ENCODE data around the gene OSCAR. TPM values are rescaled to one million over a fixed set of nuclear protein-coding genes. Genes with fewer than 3 reads are reported as not detected.

Gene OSCAR
- total RNA-seq, 1 donor from 2014 or later = not detected

- TF ChIP-seq, protein P1, sequence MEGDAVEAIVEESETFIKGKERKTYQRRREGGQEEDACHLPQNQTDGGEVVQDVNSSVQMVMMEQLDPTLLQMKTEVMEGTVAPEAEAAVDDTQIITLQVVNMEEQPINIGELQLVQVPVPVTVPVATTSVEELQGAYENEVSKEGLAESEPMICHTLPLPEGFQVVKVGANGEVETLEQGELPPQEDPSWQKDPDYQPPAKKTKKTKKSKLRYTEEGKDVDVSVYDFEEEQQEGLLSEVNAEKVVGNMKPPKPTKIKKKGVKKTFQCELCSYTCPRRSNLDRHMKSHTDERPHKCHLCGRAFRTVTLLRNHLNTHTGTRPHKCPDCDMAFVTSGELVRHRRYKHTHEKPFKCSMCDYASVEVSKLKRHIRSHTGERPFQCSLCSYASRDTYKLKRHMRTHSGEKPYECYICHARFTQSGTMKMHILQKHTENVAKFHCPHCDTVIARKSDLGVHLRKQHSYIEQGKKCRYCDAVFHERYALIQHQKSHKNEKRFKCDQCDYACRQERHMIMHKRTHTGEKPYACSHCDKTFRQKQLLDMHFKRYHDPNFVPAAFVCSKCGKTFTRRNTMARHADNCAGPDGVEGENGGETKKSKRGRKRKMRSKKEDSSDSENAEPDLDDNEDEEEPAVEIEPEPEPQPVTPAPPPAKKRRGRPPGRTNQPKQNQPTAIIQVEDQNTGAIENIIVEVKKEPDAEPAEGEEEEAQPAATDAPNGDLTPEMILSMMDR (IDR thresholded peaks at IDR 0.05; ENCODE audit: partially characterized antibody, unreplicated experiment) = no peak
- Mint-ChIP-seq H3K4me3 (ENCODE audit: unreplicated experiment) (no peak overlapping the region), H3K4me1 (ENCODE audit: low read depth, unreplicated experiment) (no peaks in the 10 kb centered on the region)
Observed at GRCh38 chr19:54047616-54048015, 53.0 kb downstream of the OSCAR start.

DNA sequence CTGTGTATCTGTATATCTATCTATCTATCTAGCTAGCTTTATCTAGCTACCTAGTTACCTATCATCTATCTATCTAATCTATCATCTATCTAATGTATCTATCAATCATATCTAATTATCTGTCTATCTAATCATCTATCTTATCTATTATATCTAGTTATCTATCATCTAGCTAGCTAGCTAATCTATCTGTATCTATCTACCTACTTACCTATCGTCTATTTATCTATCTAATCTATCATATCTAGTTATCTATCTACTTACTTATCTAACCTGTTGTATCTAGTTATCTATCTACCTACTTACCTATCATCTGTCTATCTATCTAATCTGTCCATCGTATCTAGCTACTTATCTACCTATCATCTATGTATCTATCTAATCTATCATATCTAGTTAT, 54.8 kb downstream of the OSCAR start:
- no peaks in the 10 kb centered on the region for H3K36me3 Mint-ChIP-seq (ENCODE audit: unreplicated experiment)
- no peak overlapping the region for H3K4me3 Mint-ChIP-seq (ENCODE audit: unreplicated experiment)
- DNase-seq = no peak
- peaks cover 1% of the 10 kb centered on the region for H3K9me3 Mint-ChIP-seq (ENCODE audit: unreplicated experiment)
- TF ChIP-seq, protein P1 (IDR thresholded peaks at IDR 0.05; ENCODE audit: partially characterized antibody, unreplicated experiment) = no peak
- H3K27ac Mint-ChIP-seq (ENCODE audit: unreplicated experiment) = no peak overlapping the region
- H3K27me3 Mint-ChIP-seq (ENCODE audit: unreplicated experiment) = peaks cover 2% of the 10 kb centered on the region
- H3K4me1 Mint-ChIP-seq (ENCODE audit: low read depth, unreplicated experiment) = no peaks in the 10 kb centered on the region

More at GRCh38 chr19:54047616-54048015, 53.0 kb downstream of the OSCAR start:
- no peaks in the 10 kb centered on the region for H3K36me3 Mint-ChIP-seq (ENCODE audit: unreplicated experiment)
- H3K27me3 Mint-ChIP-seq (ENCODE audit: unreplicated experiment) = peaks cover 2% of the 10 kb centered on the region
- peaks cover 1% of the 10 kb centered on the region for H3K9me3 Mint-ChIP-seq (ENCODE audit: unreplicated experiment)
- no peak for DNase-seq
- H3K27ac Mint-ChIP-seq (ENCODE audit: unreplicated experiment) = no peak overlapping the region

Other genes starting within 250 kb of the OSCAR start
- 61.5 TPM for gene MYADM, start 232.9 kb downstream of the OSCAR start, total RNA-seq (ENCODE audit: unreplicated experiment)
- 33.1 TPM for gene PRKCG, start 218.6 kb downstream of the OSCAR start, total RNA-seq (ENCODE audit: unreplicated experiment)
- gene CACNG7, start 191.5 kb downstream of the OSCAR start, total RNA-seq (ENCODE audit: unreplicated experiment) = 60.4 TPM
- gene CACNG8, start 137.9 kb downstream of the OSCAR start, total RNA-seq (ENCODE audit: unreplicated experiment) = 4.3 TPM
- 0.74 TPM for gene CACNG6, start 109.2 kb downstream of the OSCAR start, total RNA-seq (ENCODE audit: unreplicated experiment)
- gene VSTM1, start 36.9 kb downstream of the OSCAR start, total RNA-seq (ENCODE audit: unreplicated experiment) = not detected
- not detected for gene TARM1, start 19.4 kb downstream of the OSCAR start, total RNA-seq (ENCODE audit: unreplicated experiment)
- gene NDUFA3, start 2.1 kb upstream of the OSCAR start, total RNA-seq (ENCODE audit: unreplicated experiment) = 143 TPM
- 21.9 TPM for gene TFPT, start 14.9 kb upstream of the OSCAR start, total RNA-seq (ENCODE audit: unreplicated experiment)
- 55.5 TPM for gene PRPF31, start 15.0 kb upstream of the OSCAR start, total RNA-seq (ENCODE audit: unreplicated experiment)
- gene CNOT3, start 37.0 kb upstream of the OSCAR start, total RNA-seq (ENCODE audit: unreplicated experiment) = 56.9 TPM
- gene LENG1, start 58.9 kb upstream of the OSCAR start, total RNA-seq (ENCODE audit: unreplicated experiment) = 3.7 TPM
- gene TMC4, start 72.4 kb upstream of the OSCAR start, total RNA-seq (ENCODE audit: unreplicated experiment) = not detected
- 62.0 TPM for gene MBOAT7, start 88.8 kb upstream of the OSCAR start, total RNA-seq (ENCODE audit: unreplicated experiment)
- 44.8 TPM for gene TSEN34, start 90.5 kb upstream of the OSCAR start, total RNA-seq (ENCODE audit: unreplicated experiment)
- 557 TPM for gene RPS9, start 100.1 kb upstream of the OSCAR start, total RNA-seq (ENCODE audit: unreplicated experiment)
- gene LILRB3, start 122.2 kb upstream of the OSCAR start, total RNA-seq (ENCODE audit: unreplicated experiment) = not detected
- gene LILRA6, start 142.0 kb upstream of the OSCAR start, total RNA-seq (ENCODE audit: unreplicated experiment) = not detected
- gene LILRB5, start 156.5 kb upstream of the OSCAR start, total RNA-seq (ENCODE audit: unreplicated experiment) = 0.17 TPM
- 0.54 TPM for gene LILRB2, start 180.3 kb upstream of the OSCAR start, total RNA-seq (ENCODE audit: unreplicated experiment)
- gene LILRA5, start 212.4 kb upstream of the OSCAR start, total RNA-seq (ENCODE audit: unreplicated experiment) = not detected
- gene LILRA4, start 238.4 kb upstream of the OSCAR start, total RNA-seq (ENCODE audit: unreplicated experiment) = not detected